Retina (tissue), 1 donor: Measurements from ENCODE around the gene MAGIX.

Source experiments
- DNase-seq: peaks from one replicate; pipeline ENCODE4 v3.0.0-alpha.2; 2016

The MAGIX gene

GRCh38 chrX:49209434-49210251 is 47.1 kb downstream of the MAGIX start:
- no peak for DNase-seq

GRCh38 chrX:49210406-49210805 is 47.8 kb downstream of the MAGIX start:
- no peak for DNase-seq

GRCh38 chrX:49211074-49211473 is 48.5 kb downstream of the MAGIX start:
- no peak for DNase-seq

- no peak for DNase-seq
Measured at GRCh38 chrX:49212209-49212608, 49.7 kb downstream of the MAGIX start.

- no peak for DNase-seq
Measured at GRCh38 chrX:49212861-49213260, 50.3 kb downstream of the MAGIX start.

- no peak for DNase-seq
Measured at GRCh38 chrX:49214416-49214815, 51.9 kb downstream of the MAGIX start.

GRCh38 chrX:49214996-49215526 is 52.5 kb downstream of the MAGIX start:
- no peak for DNase-seq
